GM12878 (cell line): Measurements from ENCODE around the gene STK16. TPM values are rescaled to one million over a fixed set of nuclear protein-coding genes. Genes with fewer than 3 reads are reported as not detected.

Source experiments
- ATF7 ChIP-seq: fragments of 450-650 bp; IDR thresholded peaks from 2 replicates; pipeline ENCODE4 v1.6.1; 2016; ENCODE audit warnings: low read depth, mild to moderate bottlenecking
- BACH1 ChIP-seq: fragments of 450-650 bp; IDR thresholded peaks from 2 replicates; pipeline ENCODE4 v1.6.1; 2017; ENCODE audit warnings: mild to moderate bottlenecking, borderline replicate concordance
- BHLHE40 ChIP-seq, 2 experiments: fragments of 450-650 bp in 1 of 2; IDR thresholded peaks; 2 replicates each; pipeline ENCODE4 v1.6.1; 2011 to 2017; ENCODE audit warnings: low read depth in 2 of 2, borderline replicate concordance in 1 of 2, improper control_type of control experiment in 1 of 2, low read length in 1 of 2, mild to moderate bottlenecking in 1 of 2
- CBFB ChIP-seq: IDR thresholded peaks from 2 replicates; pipeline ENCODE4 v1.6.1; 2016; ENCODE audit warnings: antibody characterized with exemption, low read depth
- CBX5 ChIP-seq: sonication (generic); IDR thresholded peaks from 2 replicates; pipeline ENCODE4 v1.6.1; 2016; ENCODE audit warnings: low read depth, moderate library complexity, mild to moderate bottlenecking, inconsistent platforms
- CREB1 ChIP-seq: IDR thresholded peaks from 2 replicates; pipeline ENCODE4 v1.6.1; 2012; ENCODE audit warnings: low read depth, mild to moderate bottlenecking, inconsistent platforms
- DPF2 ChIP-seq: fragments of 450-650 bp; IDR thresholded peaks from 2 replicates; pipeline ENCODE4 v1.6.1; 2017; ENCODE audit warnings: mild to moderate bottlenecking
- HDAC6 ChIP-seq: fragments of 200-600 bp; sonication (generic); IDR thresholded peaks from one replicate; pipeline ENCODE4 v1.8.0; 2017; ENCODE audit warnings: antibody characterized with exemption; ENCODE audit not compliant: unreplicated experiment
- NFIC ChIP-seq: IDR thresholded peaks from 2 replicates; pipeline ENCODE4 v1.6.1; 2012; ENCODE audit warnings: low read depth, mild to moderate bottlenecking, inconsistent platforms, low read length, moderate library complexity
- NFYB ChIP-seq: IDR thresholded peaks from 2 replicates; pipeline ENCODE4 v1.6.1; 2011; ENCODE audit warnings: low read depth, mild to moderate bottlenecking, low read length, improper control_type of control experiment, moderate library complexity; ENCODE audit not compliant: insufficient read depth
- SMAD1 ChIP-seq: fragments of 450-650 bp; IDR thresholded peaks from 2 replicates; pipeline ENCODE4 v1.6.1; 2018; ENCODE audit warnings: mild to moderate bottlenecking, low read depth; ENCODE audit not compliant: partially characterized antibody
- SMARCA5 ChIP-seq: fragments of 450-650 bp; IDR thresholded peaks from 2 replicates; pipeline ENCODE4 v1.6.1; 2017; ENCODE audit warnings: mild to moderate bottlenecking
- TCF3 ChIP-seq: IDR thresholded peaks from 2 replicates; pipeline ENCODE4 v1.6.1; 2012; ENCODE audit warnings: low read depth, mild to moderate bottlenecking, low read length, borderline replicate concordance; ENCODE audit not compliant: insufficient read depth
- polyA plus RNA-seq, 11 experiments: library from polyadenylated mRNA; depleted of rRNA in 4 of 11; unstranded in 6 of 11; stranded (reverse) in 5 of 11; fragments of >200 nt; fragmentation: Nextera tagmentation in 4 of 11; fragmentation: Illumina TruSeq in 1 of 11; extraction: Ambion mirVana in 4 of 11; extraction: Trizol in 1 of 11; gene quantifications; 1 replicate in 1 of 11; 2 replicates in 10 of 11; pipeline versions ENCODE4 v1.2.1 to v1.2.3, GENCODE V29; 2011 to 2016; ENCODE audit warnings: inconsistent platforms in 2 of 11, missing spikeins in 2 of 11, low read depth in 1 of 11
- total RNA-seq, 4 experiments: library from RNA; depleted of rRNA in 3 of 4; stranded (reverse); fragments of >200 nt in 3 of 4; fragmentation: Illumina TruSeq in 1 of 4; extraction: Trizol in 1 of 4; gene quantifications; 2 replicates each; pipeline versions ENCODE4 v1.2.1 to v1.2.3, GENCODE V29; 2013 to 2021
- TF ChIP-seq, protein P1 (sequence below): fragments of 450-650 bp; IDR thresholded peaks from 2 replicates; pipeline ENCODE4 v1.6.1; 2017; ENCODE audit warnings: antibody characterized with exemption, mild to moderate bottlenecking, moderate library complexity
- TF ChIP-seq, protein P2 (sequence below): IDR thresholded peaks from 2 replicates; pipeline ENCODE4 v1.6.1; 2012; ENCODE audit warnings: low read length, inconsistent platforms
- TF ChIP-seq, protein P3 (sequence below): IDR thresholded peaks from 2 replicates; pipeline ENCODE4 v1.6.1; 2012; ENCODE audit warnings: mild to moderate bottlenecking, low read depth, low read length
- TF ChIP-seq, protein P4 (sequence below): IDR thresholded peaks from 2 replicates; pipeline ENCODE4 v1.6.1; 2012; ENCODE audit warnings: improper control_type of control experiment, low read depth, low read length; ENCODE audit not compliant: insufficient replicate concordance

Gene STK16
- total and polyA plus RNA-seq, 10 of the 15 experiments (the other 5 are each of a cell fraction or from before 2014, with no cell fraction given): 4.3 to 50.1 (median 17.9) TPM

DNA sequence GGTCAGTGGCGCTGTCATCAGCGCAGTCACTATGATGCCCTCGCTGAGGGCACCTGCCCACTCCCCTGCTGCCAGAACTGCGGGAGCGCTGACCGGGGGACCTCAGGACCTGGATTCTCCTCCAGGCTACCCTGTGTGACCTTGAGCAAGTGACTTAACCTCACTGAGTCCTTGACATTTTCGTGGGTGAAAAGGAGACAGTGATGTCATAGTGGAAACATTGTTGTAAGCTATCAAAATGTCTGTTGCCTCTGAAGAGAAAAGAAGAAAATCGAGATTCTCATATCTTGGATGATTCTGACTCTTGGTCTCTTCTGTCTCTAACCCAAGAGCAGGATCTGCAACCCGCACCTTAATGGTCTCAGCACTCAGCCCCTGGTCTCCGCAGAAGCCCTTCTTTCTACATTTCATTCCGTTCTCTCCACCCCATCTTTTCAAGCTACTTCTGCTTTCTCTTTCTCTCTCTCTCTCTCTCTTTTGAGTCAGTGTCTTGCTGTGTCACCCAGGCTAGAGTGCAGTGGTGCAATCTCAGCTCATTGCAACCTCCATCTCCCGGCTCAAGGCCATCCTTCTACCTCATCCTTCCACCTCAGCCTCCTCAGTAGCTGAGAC is 9.4 kb downstream of the STK16 start (continued):
- TF ChIP-seq, protein P1, sequence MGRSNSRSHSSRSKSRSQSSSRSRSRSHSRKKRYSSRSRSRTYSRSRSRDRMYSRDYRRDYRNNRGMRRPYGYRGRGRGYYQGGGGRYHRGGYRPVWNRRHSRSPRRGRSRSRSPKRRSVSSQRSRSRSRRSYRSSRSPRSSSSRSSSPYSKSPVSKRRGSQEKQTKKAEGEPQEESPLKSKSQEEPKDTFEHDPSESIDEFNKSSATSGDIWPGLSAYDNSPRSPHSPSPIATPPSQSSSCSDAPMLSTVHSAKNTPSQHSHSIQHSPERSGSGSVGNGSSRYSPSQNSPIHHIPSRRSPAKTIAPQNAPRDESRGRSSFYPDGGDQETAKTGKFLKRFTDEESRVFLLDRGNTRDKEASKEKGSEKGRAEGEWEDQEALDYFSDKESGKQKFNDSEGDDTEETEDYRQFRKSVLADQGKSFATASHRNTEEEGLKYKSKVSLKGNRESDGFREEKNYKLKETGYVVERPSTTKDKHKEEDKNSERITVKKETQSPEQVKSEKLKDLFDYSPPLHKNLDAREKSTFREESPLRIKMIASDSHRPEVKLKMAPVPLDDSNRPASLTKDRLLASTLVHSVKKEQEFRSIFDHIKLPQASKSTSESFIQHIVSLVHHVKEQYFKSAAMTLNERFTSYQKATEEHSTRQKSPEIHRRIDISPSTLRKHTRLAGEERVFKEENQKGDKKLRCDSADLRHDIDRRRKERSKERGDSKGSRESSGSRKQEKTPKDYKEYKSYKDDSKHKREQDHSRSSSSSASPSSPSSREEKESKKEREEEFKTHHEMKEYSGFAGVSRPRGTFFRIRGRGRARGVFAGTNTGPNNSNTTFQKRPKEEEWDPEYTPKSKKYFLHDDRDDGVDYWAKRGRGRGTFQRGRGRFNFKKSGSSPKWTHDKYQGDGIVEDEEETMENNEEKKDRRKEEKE: no peak
- TF ChIP-seq CREB1 (peak; percentile 37; the same call in 1 of the 2 replicates), HDAC6 (no peak), BHLHE40 (IDR thresholded peaks at IDR 0.05; ENCODE audit: borderline replicate concordance in 1 of 2, low read depth in 2 of 2, low read length in 1 of 2) (0 out of 4 replicates have a peak, but pooled peaks of 1 of the 2 experiments have one; percentile 2), SMARCA5 (no peak), DPF2 (no peak), ATF7 (peak; percentile 89), SMAD1 (no peak), CBFB (no peak), TCF3 (no peak), NFIC (no peak), CBX5 (no peak), BACH1 (no peak; the same call in 1 of the 2 replicates), NFYB (no peak)
- TF ChIP-seq, protein P2, sequence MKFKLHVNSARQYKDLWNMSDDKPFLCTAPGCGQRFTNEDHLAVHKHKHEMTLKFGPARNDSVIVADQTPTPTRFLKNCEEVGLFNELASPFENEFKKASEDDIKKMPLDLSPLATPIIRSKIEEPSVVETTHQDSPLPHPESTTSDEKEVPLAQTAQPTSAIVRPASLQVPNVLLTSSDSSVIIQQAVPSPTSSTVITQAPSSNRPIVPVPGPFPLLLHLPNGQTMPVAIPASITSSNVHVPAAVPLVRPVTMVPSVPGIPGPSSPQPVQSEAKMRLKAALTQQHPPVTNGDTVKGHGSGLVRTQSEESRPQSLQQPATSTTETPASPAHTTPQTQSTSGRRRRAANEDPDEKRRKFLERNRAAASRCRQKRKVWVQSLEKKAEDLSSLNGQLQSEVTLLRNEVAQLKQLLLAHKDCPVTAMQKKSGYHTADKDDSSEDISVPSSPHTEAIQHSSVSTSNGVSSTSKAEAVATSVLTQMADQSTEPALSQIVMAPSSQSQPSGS: 0 out of 2 replicates have a peak, but pooled peaks have one; percentile 26
- TF ChIP-seq, protein P3, sequence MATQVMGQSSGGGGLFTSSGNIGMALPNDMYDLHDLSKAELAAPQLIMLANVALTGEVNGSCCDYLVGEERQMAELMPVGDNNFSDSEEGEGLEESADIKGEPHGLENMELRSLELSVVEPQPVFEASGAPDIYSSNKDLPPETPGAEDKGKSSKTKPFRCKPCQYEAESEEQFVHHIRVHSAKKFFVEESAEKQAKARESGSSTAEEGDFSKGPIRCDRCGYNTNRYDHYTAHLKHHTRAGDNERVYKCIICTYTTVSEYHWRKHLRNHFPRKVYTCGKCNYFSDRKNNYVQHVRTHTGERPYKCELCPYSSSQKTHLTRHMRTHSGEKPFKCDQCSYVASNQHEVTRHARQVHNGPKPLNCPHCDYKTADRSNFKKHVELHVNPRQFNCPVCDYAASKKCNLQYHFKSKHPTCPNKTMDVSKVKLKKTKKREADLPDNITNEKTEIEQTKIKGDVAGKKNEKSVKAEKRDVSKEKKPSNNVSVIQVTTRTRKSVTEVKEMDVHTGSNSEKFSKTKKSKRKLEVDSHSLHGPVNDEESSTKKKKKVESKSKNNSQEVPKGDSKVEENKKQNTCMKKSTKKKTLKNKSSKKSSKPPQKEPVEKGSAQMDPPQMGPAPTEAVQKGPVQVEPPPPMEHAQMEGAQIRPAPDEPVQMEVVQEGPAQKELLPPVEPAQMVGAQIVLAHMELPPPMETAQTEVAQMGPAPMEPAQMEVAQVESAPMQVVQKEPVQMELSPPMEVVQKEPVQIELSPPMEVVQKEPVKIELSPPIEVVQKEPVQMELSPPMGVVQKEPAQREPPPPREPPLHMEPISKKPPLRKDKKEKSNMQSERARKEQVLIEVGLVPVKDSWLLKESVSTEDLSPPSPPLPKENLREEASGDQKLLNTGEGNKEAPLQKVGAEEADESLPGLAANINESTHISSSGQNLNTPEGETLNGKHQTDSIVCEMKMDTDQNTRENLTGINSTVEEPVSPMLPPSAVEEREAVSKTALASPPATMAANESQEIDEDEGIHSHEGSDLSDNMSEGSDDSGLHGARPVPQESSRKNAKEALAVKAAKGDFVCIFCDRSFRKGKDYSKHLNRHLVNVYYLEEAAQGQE: no peak
- TF ChIP-seq, protein P4, sequence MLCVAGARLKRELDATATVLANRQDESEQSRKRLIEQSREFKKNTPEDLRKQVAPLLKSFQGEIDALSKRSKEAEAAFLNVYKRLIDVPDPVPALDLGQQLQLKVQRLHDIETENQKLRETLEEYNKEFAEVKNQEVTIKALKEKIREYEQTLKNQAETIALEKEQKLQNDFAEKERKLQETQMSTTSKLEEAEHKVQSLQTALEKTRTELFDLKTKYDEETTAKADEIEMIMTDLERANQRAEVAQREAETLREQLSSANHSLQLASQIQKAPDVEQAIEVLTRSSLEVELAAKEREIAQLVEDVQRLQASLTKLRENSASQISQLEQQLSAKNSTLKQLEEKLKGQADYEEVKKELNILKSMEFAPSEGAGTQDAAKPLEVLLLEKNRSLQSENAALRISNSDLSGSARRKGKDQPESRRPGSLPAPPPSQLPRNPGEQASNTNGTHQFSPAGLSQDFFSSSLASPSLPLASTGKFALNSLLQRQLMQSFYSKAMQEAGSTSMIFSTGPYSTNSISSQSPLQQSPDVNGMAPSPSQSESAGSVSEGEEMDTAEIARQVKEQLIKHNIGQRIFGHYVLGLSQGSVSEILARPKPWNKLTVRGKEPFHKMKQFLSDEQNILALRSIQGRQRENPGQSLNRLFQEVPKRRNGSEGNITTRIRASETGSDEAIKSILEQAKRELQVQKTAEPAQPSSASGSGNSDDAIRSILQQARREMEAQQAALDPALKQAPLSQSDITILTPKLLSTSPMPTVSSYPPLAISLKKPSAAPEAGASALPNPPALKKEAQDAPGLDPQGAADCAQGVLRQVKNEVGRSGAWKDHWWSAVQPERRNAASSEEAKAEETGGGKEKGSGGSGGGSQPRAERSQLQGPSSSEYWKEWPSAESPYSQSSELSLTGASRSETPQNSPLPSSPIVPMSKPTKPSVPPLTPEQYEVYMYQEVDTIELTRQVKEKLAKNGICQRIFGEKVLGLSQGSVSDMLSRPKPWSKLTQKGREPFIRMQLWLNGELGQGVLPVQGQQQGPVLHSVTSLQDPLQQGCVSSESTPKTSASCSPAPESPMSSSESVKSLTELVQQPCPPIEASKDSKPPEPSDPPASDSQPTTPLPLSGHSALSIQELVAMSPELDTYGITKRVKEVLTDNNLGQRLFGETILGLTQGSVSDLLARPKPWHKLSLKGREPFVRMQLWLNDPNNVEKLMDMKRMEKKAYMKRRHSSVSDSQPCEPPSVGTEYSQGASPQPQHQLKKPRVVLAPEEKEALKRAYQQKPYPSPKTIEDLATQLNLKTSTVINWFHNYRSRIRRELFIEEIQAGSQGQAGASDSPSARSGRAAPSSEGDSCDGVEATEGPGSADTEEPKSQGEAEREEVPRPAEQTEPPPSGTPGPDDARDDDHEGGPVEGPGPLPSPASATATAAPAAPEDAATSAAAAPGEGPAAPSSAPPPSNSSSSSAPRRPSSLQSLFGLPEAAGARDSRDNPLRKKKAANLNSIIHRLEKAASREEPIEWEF: no peak
